Osteocyte (in vitro differentiated cells): Measurements from ENCODE around the gene HOXC9. TPM values are rescaled to one million over a fixed set of nuclear protein-coding genes. Genes with fewer than 3 reads are reported as not detected.
A peak's percentile ranks its signal among the peaks of the same experiment; 100 is the strongest.

ENCODE experiments used
- DNase-seq: peaks from one replicate; pipeline ENCODE4 v3.0.0; 2021; ENCODE audit warnings: mixed read lengths; ENCODE audit not compliant: unreplicated experiment; ENCODE audit errors: extremely low spot score
- H3K27ac Mint-ChIP-seq: one replicate; pipeline ENCODE4 v1.8.0; 2021; ENCODE audit warnings: mild to moderate bottlenecking, mixed read lengths; ENCODE audit not compliant: unreplicated experiment
- H3K27me3 Mint-ChIP-seq: one replicate; pipeline ENCODE4 v1.8.0; 2021; ENCODE audit warnings: mixed read lengths; ENCODE audit not compliant: unreplicated experiment
- H3K36me3 Mint-ChIP-seq: one replicate; pipeline ENCODE4 v1.8.0; 2021; ENCODE audit warnings: mixed read lengths; ENCODE audit not compliant: unreplicated experiment
- H3K4me1 Mint-ChIP-seq: one replicate; pipeline ENCODE4 v1.8.0; 2021; ENCODE audit warnings: mixed read lengths; ENCODE audit not compliant: unreplicated experiment
- H3K4me3 Mint-ChIP-seq: one replicate; pipeline ENCODE4 v1.8.0; 2021; ENCODE audit warnings: mild to moderate bottlenecking, moderate library complexity, mixed read lengths; ENCODE audit not compliant: unreplicated experiment
- H3K9me3 Mint-ChIP-seq: one replicate; pipeline ENCODE4 v1.8.0; 2021; ENCODE audit warnings: mixed read lengths; ENCODE audit not compliant: unreplicated experiment
- total RNA-seq: library from RNA; stranded (reverse); gene quantifications from 2 replicates; pipeline ENCODE4 v1.2.1, GENCODE V29; 2021
- TF ChIP-seq, protein P1 (sequence below): fragments of 200-600 bp; sonication (generic); IDR thresholded peaks from 2 replicates; pipeline ENCODE4 v1.5.0; 2021; ENCODE audit warnings: antibody characterized with exemption, mild to moderate bottlenecking, moderate library complexity

HOXC9 gene
- total RNA-seq, 1 donor from 2014 or later, result not detected

DNA sequence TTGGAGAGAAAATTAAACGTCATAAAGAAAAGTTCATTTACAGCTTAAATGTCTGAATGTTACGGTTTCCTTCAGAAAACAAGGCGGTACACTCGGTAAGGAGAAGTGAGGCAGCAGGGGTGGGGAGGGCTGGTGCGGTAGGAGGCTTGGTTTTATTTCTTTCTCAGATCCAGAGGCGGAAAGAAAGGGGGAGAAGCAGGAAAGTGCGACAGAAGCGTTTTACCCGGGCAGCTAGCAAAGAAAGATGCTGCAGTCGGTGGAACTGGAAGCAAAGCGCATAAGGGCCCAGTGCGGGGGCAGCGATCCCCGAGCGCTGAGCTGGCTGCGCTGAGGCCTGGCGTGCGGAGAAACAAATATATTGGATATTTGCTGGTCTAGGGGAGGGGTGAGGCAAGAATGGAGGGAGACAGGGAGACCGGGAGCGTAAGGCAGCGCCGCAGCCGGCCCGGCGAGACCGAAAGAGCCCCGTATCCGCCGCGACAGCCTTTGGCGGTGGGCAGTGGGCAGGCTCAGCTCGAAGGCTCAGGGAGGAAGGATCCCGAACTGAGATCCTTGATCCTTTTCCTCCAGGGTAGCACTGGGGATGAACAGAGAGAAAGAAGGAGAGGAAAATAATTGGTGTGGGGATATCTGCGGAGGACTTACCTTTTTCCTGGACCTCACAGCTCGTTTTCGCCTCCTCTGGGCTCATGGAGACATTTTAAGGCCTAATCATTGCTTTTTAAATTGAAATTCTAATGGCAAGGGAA, 33.4 kb upstream of the HOXC9 start:
- Mint-ChIP-seq H3K27ac (no peak overlapping the region), H3K27me3 (peaks cover 97% of the 10 kb centered on the region), H3K9me3 (no peaks in the 10 kb centered on the region), H3K4me1 (peaks cover 15% of the 10 kb centered on the region), H3K36me3 (no peaks in the 10 kb centered on the region), H3K4me3 (peak overlapping the region; percentile 68)
- DNase-seq, result no peak
- TF ChIP-seq, protein P1, sequence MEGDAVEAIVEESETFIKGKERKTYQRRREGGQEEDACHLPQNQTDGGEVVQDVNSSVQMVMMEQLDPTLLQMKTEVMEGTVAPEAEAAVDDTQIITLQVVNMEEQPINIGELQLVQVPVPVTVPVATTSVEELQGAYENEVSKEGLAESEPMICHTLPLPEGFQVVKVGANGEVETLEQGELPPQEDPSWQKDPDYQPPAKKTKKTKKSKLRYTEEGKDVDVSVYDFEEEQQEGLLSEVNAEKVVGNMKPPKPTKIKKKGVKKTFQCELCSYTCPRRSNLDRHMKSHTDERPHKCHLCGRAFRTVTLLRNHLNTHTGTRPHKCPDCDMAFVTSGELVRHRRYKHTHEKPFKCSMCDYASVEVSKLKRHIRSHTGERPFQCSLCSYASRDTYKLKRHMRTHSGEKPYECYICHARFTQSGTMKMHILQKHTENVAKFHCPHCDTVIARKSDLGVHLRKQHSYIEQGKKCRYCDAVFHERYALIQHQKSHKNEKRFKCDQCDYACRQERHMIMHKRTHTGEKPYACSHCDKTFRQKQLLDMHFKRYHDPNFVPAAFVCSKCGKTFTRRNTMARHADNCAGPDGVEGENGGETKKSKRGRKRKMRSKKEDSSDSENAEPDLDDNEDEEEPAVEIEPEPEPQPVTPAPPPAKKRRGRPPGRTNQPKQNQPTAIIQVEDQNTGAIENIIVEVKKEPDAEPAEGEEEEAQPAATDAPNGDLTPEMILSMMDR, result no peak

GRCh38 chr12:53967421-53967925, 32.5 kb upstream of the HOXC9 start:
- no peak for DNase-seq
- TF ChIP-seq, protein P1, result no peak
- H3K9me3 Mint-ChIP-seq, result no peaks in the 10 kb centered on the region
- no peak overlapping the region for H3K4me3 Mint-ChIP-seq
- H3K27ac Mint-ChIP-seq, result no peak overlapping the region
- H3K36me3 Mint-ChIP-seq, result no peaks in the 10 kb centered on the region
- peaks cover 15% of the 10 kb centered on the region for H3K4me1 Mint-ChIP-seq
- H3K27me3 Mint-ChIP-seq, result peaks cover 99% of the 10 kb centered on the region

- H3K27ac Mint-ChIP-seq, result no peak overlapping the region
Measured at GRCh38 chr12:53968214-53969127, 31.5 kb upstream of the HOXC9 start.

GRCh38 chr12:53969588-53970259, 30.2 kb upstream of the HOXC9 start:
- Mint-ChIP-seq H3K9me3 (no peaks in the 10 kb centered on the region), H3K27me3 (peaks cover 93% of the 10 kb centered on the region), H3K36me3 (no peaks in the 10 kb centered on the region), H3K27ac (no peak overlapping the region), H3K4me1 (peaks cover 20% of the 10 kb centered on the region), H3K4me3 (no peak overlapping the region)
- TF ChIP-seq, protein P1, result no peak
- DNase-seq, result no peak

More at GRCh38 chr12:53968214-53969127, 31.5 kb upstream of the HOXC9 start:
- DNase-seq, result no peak
- TF ChIP-seq, protein P1, result no peak
- Mint-ChIP-seq H3K9me3 (no peaks in the 10 kb centered on the region), H3K36me3 (no peaks in the 10 kb centered on the region), H3K4me1 (peaks cover 19% of the 10 kb centered on the region), H3K4me3 (no peak overlapping the region), H3K27me3 (peaks cover 99% of the 10 kb centered on the region)
